ENCODE measurements around the gene TRAPPC12.
A peak's percentile ranks its signal among the peaks of the same experiment; 100 is the strongest.

The TRAPPC12 gene

DNA sequence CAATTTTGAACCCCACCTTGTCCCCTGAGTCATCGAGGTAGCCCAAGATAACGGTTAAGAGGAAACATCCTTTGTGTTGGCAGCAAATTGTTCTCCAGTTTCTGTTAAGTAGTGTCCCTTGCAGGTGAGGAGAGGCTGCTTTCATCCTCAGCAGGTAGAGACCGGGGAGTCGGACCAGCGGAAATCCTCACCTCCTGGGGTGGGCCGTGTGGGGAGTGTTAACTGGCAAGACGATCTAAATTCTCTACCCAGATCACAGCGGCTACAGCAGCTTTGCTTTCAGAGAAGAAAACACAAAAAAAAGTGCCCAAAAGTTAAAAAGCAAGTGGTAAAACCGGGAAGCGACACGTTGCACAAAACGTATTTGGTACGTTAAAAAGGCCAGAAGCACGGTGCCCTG lies 76.6 kb downstream of the TRAPPC12 start:
- DNase-seq (ENCODE audit: low spot score): no peak

DNA sequence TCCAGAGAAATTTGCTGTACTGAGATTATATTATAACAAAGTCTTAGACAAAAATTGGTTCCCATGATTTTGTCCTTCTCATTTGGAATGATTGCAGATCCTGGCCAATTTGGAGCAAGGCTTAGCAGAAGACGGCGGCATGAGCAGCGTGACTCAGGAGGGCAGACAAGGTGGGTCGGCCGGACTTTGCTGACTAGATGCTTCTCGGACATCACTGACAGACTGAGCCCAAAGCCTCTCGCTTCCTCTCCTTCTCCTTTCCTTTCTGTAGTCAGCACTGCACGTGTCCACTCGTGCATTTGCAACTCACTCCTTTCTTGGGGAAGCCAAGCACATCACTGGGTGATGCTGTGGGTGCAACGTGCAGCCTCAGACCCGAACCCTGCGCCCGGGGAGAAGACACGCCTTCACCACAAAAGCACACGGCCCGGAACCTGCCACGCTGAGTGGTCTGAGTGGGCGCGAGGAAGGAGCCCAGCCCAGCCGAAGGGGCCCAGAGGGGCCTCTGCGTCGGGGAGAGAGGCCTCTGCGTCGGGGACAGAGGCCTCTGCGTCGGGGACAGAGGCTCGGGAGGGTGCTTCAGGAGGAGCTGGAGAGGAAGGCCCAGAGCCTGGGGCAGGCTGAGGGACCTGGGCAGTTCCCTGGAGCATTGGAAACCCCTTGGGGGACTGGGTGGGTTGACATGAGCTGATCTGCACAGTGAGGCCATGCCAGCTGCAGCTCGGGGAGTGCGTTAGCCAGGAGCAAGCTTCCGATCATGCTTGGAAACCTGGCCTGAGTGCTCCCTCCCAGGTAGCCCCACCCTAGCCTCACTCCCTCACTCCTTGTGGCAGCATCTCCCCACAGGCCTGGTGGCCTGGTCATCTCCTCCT lies 78.3 kb downstream of the TRAPPC12 start:
- DNase-seq (ENCODE audit: low spot score): no peak

GRCh38 chr2:3458396-3459184 lies 79.1 kb downstream of the TRAPPC12 start:
- DNase-seq (ENCODE audit: low spot score): no peak

GRCh38 chr2:3459185-3460015 lies 79.9 kb downstream of the TRAPPC12 start:
- no peak for DNase-seq (ENCODE audit: low spot score)

DNA sequence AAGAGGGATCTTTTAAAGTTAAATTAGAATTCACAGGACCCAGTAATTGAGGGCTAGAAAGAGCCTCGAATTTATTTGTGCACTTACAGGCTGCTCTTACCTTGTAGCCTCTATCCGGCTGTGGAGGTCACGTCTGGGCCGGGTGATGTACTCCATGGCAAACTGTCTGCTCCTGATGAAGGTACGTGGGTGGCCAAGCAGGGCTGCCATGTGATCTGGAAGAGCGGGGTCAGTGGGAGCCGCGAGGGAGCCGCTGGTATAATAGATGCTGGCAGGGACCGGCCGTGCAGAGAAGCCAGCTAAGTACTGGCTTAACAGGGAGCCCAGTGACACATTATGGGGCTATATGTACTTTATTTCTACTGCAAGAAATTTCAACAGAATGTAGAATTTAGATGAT lies 80.7 kb downstream of the TRAPPC12 start:
- no peak for DNase-seq (ENCODE audit: low spot score)

DNA sequence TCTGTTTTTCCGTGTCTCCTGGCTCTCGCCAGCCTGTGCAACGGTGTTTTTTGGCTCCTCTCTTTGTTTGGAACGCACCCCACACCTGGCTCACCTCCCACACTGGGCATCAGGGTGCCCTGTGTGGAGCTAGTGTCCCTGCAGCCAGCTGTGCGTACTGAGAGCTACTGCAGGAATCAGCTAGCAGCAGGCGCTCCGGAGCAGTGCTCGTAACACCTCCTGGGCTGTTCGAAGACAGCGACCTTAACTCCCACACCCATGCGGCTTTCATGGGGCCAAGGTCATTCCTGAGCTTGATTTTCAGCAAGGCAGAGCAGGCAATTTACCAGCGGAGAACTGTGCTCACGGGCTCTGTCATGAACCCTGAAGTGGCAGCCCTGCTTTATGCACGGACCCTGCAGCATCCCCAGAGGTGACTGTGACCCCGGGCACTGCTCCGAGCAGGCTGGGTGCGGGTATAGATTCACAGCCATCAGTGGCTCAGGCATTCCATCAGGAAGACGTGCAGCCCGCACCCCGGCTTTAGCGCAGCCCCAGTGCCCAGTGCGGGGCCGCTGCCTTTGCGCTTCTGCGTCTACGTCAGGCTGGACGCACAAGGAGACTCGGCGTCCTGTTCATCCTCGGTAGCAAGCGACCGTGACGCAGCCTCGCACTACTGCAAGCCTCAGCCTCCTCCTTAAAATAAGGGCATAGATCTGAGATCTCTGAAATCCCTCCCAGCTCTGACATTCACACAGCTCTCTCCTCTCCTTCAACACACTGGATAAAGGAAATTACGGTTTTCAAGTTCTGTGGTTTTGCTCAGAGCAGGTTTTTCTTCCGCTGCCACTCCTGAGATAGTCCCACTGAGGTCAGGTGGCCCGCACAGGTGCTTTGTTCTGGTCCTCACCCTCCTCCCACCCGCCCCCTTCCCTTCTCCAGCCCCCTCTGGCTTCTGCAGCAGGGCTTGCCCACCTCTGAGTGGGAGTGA lies 81.6 kb downstream of the TRAPPC12 start:
- no peak for DNase-seq (ENCODE audit: low spot score)

GRCh38 chr2:3461801-3462492 lies 82.5 kb downstream of the TRAPPC12 start:
- peak; percentile 69 for DNase-seq (ENCODE audit: low spot score)

GRCh38 chr2:3462493-3463104 lies 83.1 kb downstream of the TRAPPC12 start:
- DNase-seq (ENCODE audit: low spot score): no peak

DNA sequence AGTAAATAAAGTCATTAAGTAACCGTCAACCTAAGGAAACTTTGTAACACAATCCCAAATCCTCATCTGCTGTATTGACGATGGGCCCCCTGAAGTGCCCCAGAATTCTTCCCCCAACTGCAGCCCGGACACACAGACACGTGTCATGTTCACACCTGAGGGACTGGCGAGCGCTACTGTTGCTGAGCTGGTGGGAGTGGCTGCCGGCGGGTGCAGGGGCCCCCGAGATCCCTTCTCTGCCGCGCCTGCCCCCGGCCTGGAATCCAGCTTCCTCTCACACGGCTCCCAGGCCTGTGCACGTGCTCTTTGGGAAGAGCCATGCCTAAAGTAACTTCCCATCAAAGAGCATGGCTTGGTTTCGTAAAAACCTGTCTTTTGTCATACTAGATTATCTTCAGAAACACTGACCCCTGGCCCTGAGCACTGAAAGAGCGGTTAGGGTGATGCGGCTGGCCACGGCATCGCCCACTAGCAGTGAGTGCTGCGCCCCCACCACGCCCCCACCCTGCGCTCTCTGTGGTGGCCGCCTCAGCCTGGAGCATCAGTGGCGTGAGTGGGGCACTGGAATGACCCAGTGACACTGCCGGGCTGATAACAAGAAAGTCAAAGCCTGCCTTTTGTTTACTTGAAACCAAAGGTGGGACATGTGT lies 83.8 kb downstream of the TRAPPC12 start:
- no peak for DNase-seq (ENCODE audit: low spot score)

DNA sequence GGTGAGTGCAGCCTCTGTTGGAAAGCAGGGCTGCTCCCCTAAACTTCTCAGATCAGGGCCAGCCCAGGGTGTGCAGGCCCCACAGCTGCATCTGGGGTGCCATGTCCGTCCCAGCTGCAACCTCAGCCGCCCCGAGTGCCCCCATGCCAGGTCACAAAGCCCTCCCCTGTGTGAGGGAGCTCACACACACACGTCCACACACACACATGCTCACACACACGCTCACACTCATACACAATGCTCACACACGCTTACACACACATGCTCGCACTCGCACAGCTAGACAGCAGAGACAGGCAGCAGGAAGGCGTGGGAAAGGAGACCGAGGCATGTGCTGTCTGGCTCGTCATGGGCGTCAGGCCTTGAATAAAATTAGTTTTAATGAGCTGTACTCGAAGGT lies 84.5 kb downstream of the TRAPPC12 start:
- DNase-seq (ENCODE audit: low spot score): no peak

GRCh38 chr2:3464401-3465005 lies 85.0 kb downstream of the TRAPPC12 start:
- DNase-seq (ENCODE audit: low spot score): no peak

DNA sequence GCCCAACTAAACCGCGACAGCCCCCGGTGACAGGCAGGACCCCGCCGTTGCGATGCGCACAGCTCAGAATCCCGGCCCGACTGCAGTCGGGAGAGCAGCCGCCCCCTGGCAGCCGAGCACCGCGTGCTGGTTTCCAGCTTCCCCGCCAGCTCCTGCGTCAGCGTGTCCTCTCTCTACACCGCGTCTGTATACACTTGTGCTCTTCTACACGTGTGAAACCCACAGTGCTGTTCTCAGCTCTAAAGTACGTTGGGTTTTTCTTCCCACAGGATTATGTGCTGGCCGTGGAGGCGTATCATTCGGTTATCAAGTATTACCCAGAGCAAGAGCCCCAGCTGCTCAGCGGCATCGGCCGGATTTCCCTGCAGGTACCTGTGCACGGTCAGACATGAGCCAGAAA lies 85.8 kb downstream of the TRAPPC12 start:
- DNase-seq (ENCODE audit: low spot score): no peak

DNA sequence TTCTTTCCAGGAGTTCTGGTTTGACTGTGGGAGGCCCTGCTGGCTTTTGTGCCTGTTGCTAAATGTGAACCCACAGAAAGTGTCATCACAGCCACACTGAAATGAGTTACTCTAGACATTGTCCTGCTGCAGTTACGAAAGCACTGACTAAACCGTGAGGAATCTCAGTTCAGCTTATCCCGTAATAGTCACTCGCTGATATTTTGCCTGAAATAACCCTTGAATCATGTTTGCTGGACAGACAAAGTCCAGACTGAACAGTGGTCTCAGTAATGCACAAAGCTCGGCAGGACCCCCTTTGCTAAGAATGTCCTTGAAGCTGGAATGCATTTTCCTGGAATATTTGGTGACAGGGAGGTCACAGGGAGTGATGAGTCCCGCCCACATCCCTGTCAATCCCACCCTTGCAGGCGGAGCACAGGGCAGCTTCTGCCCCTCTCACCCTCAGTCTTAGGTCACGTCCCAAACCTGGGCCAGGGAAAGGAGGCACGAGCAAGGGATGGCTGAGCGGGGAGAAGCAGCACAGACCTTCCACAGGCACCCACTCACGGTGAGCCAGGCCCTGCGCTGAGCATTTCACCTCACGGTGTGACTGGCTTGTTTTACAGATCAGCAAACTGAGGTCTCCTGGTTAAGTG lies 86.5 kb downstream of the TRAPPC12 start:
- DNase-seq (ENCODE audit: low spot score): no peak

DNA sequence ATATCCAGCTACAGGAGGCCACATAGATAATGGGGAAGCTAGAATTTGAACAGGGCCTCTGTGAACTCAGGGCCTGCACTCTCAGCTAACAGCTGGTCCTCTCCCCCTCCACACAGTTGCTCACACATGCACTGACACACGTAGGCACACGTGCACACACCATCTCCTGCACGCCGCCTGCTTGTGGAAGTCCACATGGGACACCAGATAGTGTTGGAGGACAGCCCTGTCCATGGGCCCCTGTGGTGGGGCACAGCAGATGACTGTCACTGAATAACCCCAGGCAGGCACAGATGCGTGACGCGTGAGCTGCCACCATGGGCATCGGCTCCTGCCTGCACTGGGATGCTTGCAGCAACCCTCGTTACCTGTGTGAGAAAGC lies 87.0 kb downstream of the TRAPPC12 start:
- no peak for DNase-seq (ENCODE audit: low spot score)

DNA sequence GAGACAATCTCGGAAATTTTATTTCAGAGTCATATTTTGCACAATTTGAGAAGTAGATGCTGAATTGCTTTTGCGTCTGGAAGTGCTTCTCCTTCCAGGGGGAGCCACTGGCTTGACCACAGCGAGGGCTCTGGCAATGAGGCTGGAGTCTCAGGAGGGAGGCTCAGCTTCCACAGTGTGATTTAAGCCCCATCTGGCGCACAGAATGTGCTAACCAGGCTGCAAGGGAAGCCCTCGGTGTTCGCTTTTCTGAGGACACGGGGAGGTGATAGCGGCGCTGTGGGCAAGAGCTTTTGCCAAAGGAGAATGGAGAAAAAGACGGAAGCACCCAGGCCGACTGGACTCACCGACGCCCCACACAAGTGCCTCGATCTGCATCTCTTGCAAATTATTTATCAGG lies 87.5 kb downstream of the TRAPPC12 start:
- no peak for DNase-seq (ENCODE audit: low spot score)

GRCh38 chr2:3467654-3468053 lies 88.2 kb downstream of the TRAPPC12 start:
- no peak for DNase-seq (ENCODE audit: low spot score)

- DNase-seq (ENCODE audit: low spot score): no peak
These were observed 88.9 kb downstream of the TRAPPC12 start for GRCh38 chr2:3468296-3468988.

- no peak for DNase-seq (ENCODE audit: low spot score)
These were observed 90.0 kb downstream of the TRAPPC12 start for GRCh38 chr2:3469486-3469885.
